Measurements from ENCODE around the gene CSRNP3. TPM values are rescaled to one million over a fixed set of nuclear protein-coding genes. Genes with fewer than 3 reads are reported as not detected.

Gene CSRNP3
- total RNA-seq, 1 experiment from 2014 or later: 0.41 TPM

- no peaks in the 10 kb centered on the region for H3K9me3 ChIP-seq (ENCODE audit: insufficient read depth, low read depth)
- H3K79me2 ChIP-seq (ENCODE audit: low read depth): no peaks in the 10 kb centered on the region
- H2AFZ ChIP-seq: no peak overlapping the region
- ChIA-PET POLR2A (ENCODE audit: unreplicated experiment) (no interaction called here), CTCF (no interaction called here)
- H3K9me2 ChIP-seq (ENCODE audit: insufficient read depth): no peaks in the 10 kb centered on the region
- no peaks in the 10 kb centered on the region for H3F3A ChIP-seq (ENCODE audit: insufficient read depth, low read depth)
- no peak overlapping the region for H3K4me3 ChIP-seq
- no peak overlapping the region for H3K27ac ChIP-seq
- H3K36me3 ChIP-seq (ENCODE audit: low read depth): no peaks in the 10 kb centered on the region
- no peaks in the 10 kb centered on the region for H3K4me1 ChIP-seq (replicated peaks; ENCODE audit: insufficient read depth)
- intact Hi-C loops (cut with micrococcal nuclease; ENCODE audit: unreplicated experiment): no loop called here
- BruUV-seq (replicated peaks): no TSS peak
- H3K27me3 ChIP-seq (ENCODE audit: insufficient read depth, low read depth): no peaks in the 10 kb centered on the region
- no peak for TF ChIP-seq CTCF (conservative IDR thresholded peaks at IDR 0.05)
- TF ChIP-seq EZH2 (IDR thresholded peaks at IDR 0.05; ENCODE audit: low read depth): no peak
- no peaks in the 10 kb centered on the region for H4K20me1 ChIP-seq (ENCODE audit: insufficient read depth)
- no peak overlapping the region for H3K4me2 ChIP-seq
- no peak for DNase-seq
Measured at GRCh38 chr2:165666605-165667004, 197.1 kb downstream of the CSRNP3 start.

DNA sequence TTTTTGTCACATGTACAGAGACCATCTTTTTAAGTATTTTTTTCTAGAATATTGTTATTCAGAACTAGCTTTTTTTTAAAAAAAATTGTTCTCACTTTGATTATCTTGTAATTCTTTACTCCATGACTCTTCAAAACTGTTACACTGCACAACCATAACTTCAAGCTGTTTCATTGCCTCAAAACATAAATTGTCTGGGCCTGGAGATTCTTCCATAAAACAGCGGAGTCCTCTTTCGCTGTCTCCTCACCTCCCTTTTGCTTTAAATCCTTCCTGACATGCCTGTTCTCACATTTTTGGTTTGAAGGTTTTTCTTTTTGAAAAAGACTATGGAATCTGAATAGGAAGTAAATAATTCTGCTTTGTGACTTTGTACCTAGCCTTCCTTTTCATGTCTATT lies 197.9 kb downstream of the CSRNP3 start:
- no peaks in the 10 kb centered on the region for H3K36me3 ChIP-seq (ENCODE audit: low read depth)
- H3K4me3 ChIP-seq: no peak overlapping the region
- CTCF ChIA-PET: no interaction called here
- no peaks in the 10 kb centered on the region for H4K20me1 ChIP-seq (ENCODE audit: insufficient read depth)
- no peak overlapping the region for H3K27ac ChIP-seq
- intact Hi-C loops (cut with micrococcal nuclease; ENCODE audit: unreplicated experiment): no loop called here
- H3K4me1 ChIP-seq (replicated peaks; ENCODE audit: insufficient read depth): no peaks in the 10 kb centered on the region
- no peak for DNase-seq
- H3F3A ChIP-seq (ENCODE audit: insufficient read depth, low read depth): no peaks in the 10 kb centered on the region
- H3K79me2 ChIP-seq (ENCODE audit: low read depth): no peaks in the 10 kb centered on the region
- H3K4me2 ChIP-seq: no peak overlapping the region
- H2AFZ ChIP-seq: no peak overlapping the region
- no peaks in the 10 kb centered on the region for H3K9me2 ChIP-seq (ENCODE audit: insufficient read depth)
- TF ChIP-seq CTCF (conservative IDR thresholded peaks at IDR 0.05) (no peak), EZH2 (IDR thresholded peaks at IDR 0.05; ENCODE audit: low read depth) (no peak)
- BruUV-seq (replicated peaks): no TSS peak
- POLR2A ChIA-PET (ENCODE audit: unreplicated experiment): no interaction called here
- no peaks in the 10 kb centered on the region for H3K27me3 ChIP-seq (ENCODE audit: insufficient read depth, low read depth)
- H3K9me3 ChIP-seq (ENCODE audit: insufficient read depth, low read depth): no peaks in the 10 kb centered on the region

GRCh38 chr2:165674780-165675179 lies 205.3 kb downstream of the CSRNP3 start:
- Histone ChIP-seq H3K4me2 (no peak overlapping the region), H3K79me2 (ENCODE audit: low read depth) (no peaks in the 10 kb centered on the region), H3K9me3 (ENCODE audit: insufficient read depth, low read depth) (no peaks in the 10 kb centered on the region), H2AFZ (no peak overlapping the region), H3K9me2 (ENCODE audit: insufficient read depth) (no peaks in the 10 kb centered on the region), H3K27ac (no peak overlapping the region), H3K36me3 (ENCODE audit: low read depth) (no peaks in the 10 kb centered on the region), H3K4me3 (no peak overlapping the region), H3K27me3 (ENCODE audit: insufficient read depth, low read depth) (no peaks in the 10 kb centered on the region), H3K4me1 (replicated peaks; ENCODE audit: insufficient read depth) (no peaks in the 10 kb centered on the region), H4K20me1 (ENCODE audit: insufficient read depth) (no peaks in the 10 kb centered on the region), H3F3A (ENCODE audit: insufficient read depth, low read depth) (no peaks in the 10 kb centered on the region)
- TF ChIP-seq EZH2 (IDR thresholded peaks at IDR 0.05; ENCODE audit: low read depth): no peak
- TF ChIP-seq CTCF (conservative IDR thresholded peaks at IDR 0.05): no peak
- ChIA-PET CTCF (no interaction called here), POLR2A (ENCODE audit: unreplicated experiment) (no interaction called here)
- no TSS peak for BruUV-seq (replicated peaks)
- intact Hi-C loops (cut with micrococcal nuclease; ENCODE audit: unreplicated experiment): no loop called here
- DNase-seq: no peak
